H1 (cell line): ENCODE data around the gene MXD3. TPM values are rescaled to one million over a fixed set of nuclear protein-coding genes. Genes with fewer than 3 reads are reported as not detected.

Experiments
- CTCF ChIA-PET: fragments of 300-600 bp; sonication (Branson Sonifier 250); formaldehyde crosslinking; loops from one replicate; lab custom pipeline; 2021; ENCODE audit not compliant: partially characterized antibody; lab: Charles Lee
- POLR2A ChIA-PET: fragments of 300-600 bp; sonication (Branson Sonifier 250); formaldehyde crosslinking; loops from one replicate; lab custom pipeline; 2021; ENCODE audit warnings: inconsistent platforms; ENCODE audit not compliant: partially characterized antibody; lab: Charles Lee
- DNase-seq, 2 experiments: peaks; one replicate each; pipeline versions ENCODE4 v3.0.0 to v3.0.0-alpha.2; 2010 to 2022; ENCODE audit warnings: low spot score in 2 of 2, low read depth in 1 of 2, mixed read lengths in 1 of 2
- FAIRE-seq: peaks from 2 replicates; lab custom pipeline; 2011; peaks lifted over from hg19 to GRCh38; lab: Jason Lieb, UNC
- H2AFZ ChIP-seq: 2 replicates; pipeline ENCODE4 v1.8.1; 2012; ENCODE audit warnings: low read length, inconsistent platforms
- H2AK5ac ChIP-seq: 2 replicates; pipeline ENCODE4 v1.6.1; 2013; ENCODE audit warnings: low read depth, low read length
- H2BK120ac ChIP-seq: replicated peaks from 2 replicates; pipeline ENCODE3; 2013; ENCODE audit warnings: low read depth, low read length, inconsistent platforms
- H2BK12ac ChIP-seq: 2 replicates; pipeline ENCODE4 v1.6.1; 2013; ENCODE audit warnings: low read depth, low read length
- H2BK15ac ChIP-seq: 2 replicates; pipeline ENCODE4 v1.6.1; 2013; ENCODE audit warnings: low read length
- H2BK20ac ChIP-seq: 2 replicates; pipeline ENCODE4 v1.6.1; 2013; ENCODE audit warnings: low read length
- H2BK5ac ChIP-seq: 2 replicates; pipeline ENCODE4 v1.6.1; 2013; ENCODE audit warnings: low read depth, low read length
- H3K14ac ChIP-seq: 2 replicates; pipeline ENCODE4 v1.6.1; 2013; ENCODE audit warnings: inconsistent platforms; ENCODE audit not compliant: insufficient read length
- H3K18ac ChIP-seq: 2 replicates; pipeline ENCODE4 v1.6.1; 2013; ENCODE audit warnings: low read length; ENCODE audit errors: extremely low read depth
- H3K23ac ChIP-seq: 2 replicates; pipeline ENCODE4 v1.6.1; 2013; ENCODE audit warnings: inconsistent platforms; ENCODE audit not compliant: insufficient read length
- H3K23me2 ChIP-seq: 2 replicates; pipeline ENCODE4 v1.6.1; 2013; ENCODE audit warnings: low read depth, low read length
- H3K27ac ChIP-seq: 2 replicates; pipeline ENCODE4 v1.6.1; 2011; ENCODE audit warnings: low read depth, low read length, inconsistent platforms
- H3K27me3 ChIP-seq, 4 experiments: replicated peaks in 1 of 4; 1 replicate in 1 of 4; 2 replicates in 3 of 4; pipeline versions ENCODE4 v1.6.1 to v1.8.1; 2011 to 2013; ENCODE audit warnings: low read length in 3 of 4, mild to moderate bottlenecking in 3 of 4, inconsistent platforms in 2 of 4, mixed read lengths in 2 of 4, moderate library complexity in 1 of 4; ENCODE audit not compliant: control insufficient read depth in 3 of 4, insufficient read depth in 3 of 4; ENCODE audit errors: extremely low read depth in 1 of 4
- H3K36me3 ChIP-seq, 4 experiments: 2 replicates each; pipeline versions ENCODE4 v1.6.1 to v1.8.1; 2011 to 2013; ENCODE audit warnings: mild to moderate bottlenecking in 4 of 4, low read length in 3 of 4, moderate library complexity in 2 of 4, control low read depth in 1 of 4, inconsistent platforms in 1 of 4; ENCODE audit not compliant: insufficient read depth in 4 of 4, control insufficient read depth in 2 of 4
- H3K4ac ChIP-seq: replicated peaks from 2 replicates; pipeline ENCODE3; 2013; ENCODE audit warnings: low read length, low read depth, mixed read lengths, inconsistent platforms; ENCODE audit not compliant: insufficient read length
- H3K4me1 ChIP-seq, 4 experiments: replicated peaks in 1 of 4; 1 replicate in 1 of 4; 2 replicates in 3 of 4; pipeline versions ENCODE4 v1.6.1 to v1.8.1; 2011 to 2013; ENCODE audit warnings: low read length in 3 of 4, inconsistent platforms in 2 of 4, mixed read lengths in 1 of 4; ENCODE audit not compliant: insufficient read depth in 4 of 4, control insufficient read depth in 3 of 4
- H3K4me2 ChIP-seq, 2 experiments: 2 replicates each; pipeline versions ENCODE4 v1.6.1 to v1.8.1; 2011 to 2013; ENCODE audit warnings: low read depth in 2 of 2, low read length in 2 of 2, control low read depth in 1 of 2, inconsistent platforms in 1 of 2, mild to moderate bottlenecking in 1 of 2; ENCODE audit not compliant: insufficient read depth in 1 of 2
- H3K4me3 ChIP-seq, 4 experiments: fragments of 200-600, 300-600 bp in 1 of 4; sonication (generic), shearing (Covaris generic), sonication (Bioruptor Twin) in 1 of 4; 2 replicates each; pipeline versions ENCODE4 v1.5.1 to v1.8.1; 2011 to 2016; ENCODE audit warnings: low read length in 4 of 4, low read depth in 3 of 4, control low read depth in 2 of 4, inconsistent platforms in 2 of 4, mild to moderate bottlenecking in 2 of 4, mixed read lengths in 1 of 4, moderate library complexity in 1 of 4; ENCODE audit not compliant: insufficient read depth in 2 of 4; ENCODE audit errors: extremely low read depth in 1 of 4
- H3K56ac ChIP-seq: replicated peaks from 2 replicates; pipeline ENCODE3; 2013; ENCODE audit warnings: low read depth, mild to moderate bottlenecking, mixed read lengths, low read length, inconsistent platforms; ENCODE audit not compliant: insufficient read length
- H3K79me1 ChIP-seq: 2 replicates; pipeline ENCODE4 v1.6.1; 2013; ENCODE audit warnings: low read depth, low read length, control low read depth
- H3K79me2 ChIP-seq, 2 experiments: 2 replicates each; pipeline versions ENCODE4 v1.6.1 to v1.8.1; 2012 to 2013; ENCODE audit warnings: low read length in 2 of 2, mild to moderate bottlenecking in 2 of 2, inconsistent platforms in 1 of 2; ENCODE audit not compliant: insufficient read depth in 2 of 2, control insufficient read depth in 1 of 2
- H3K9ac ChIP-seq, 4 experiments: replicated peaks in 1 of 4; 1 replicate in 1 of 4; 2 replicates in 3 of 4; pipeline versions ENCODE4 v1.6.1 to v1.8.1; 2011 to 2013; ENCODE audit warnings: low read depth in 3 of 4, low read length in 3 of 4, control low read depth in 2 of 4, mild to moderate bottlenecking in 2 of 4, moderate library complexity in 2 of 4, inconsistent platforms in 1 of 4; ENCODE audit errors: extremely low read depth in 1 of 4
- H3K9me3 ChIP-seq, 2 experiments: 2 replicates each; pipeline versions ENCODE4 v1.6.1 to v1.8.1; 2012 to 2013; ENCODE audit warnings: mild to moderate bottlenecking in 2 of 2, moderate library complexity in 2 of 2, control low read depth in 1 of 2, inconsistent platforms in 1 of 2, low read depth in 1 of 2, low read length in 1 of 2, mixed read lengths in 1 of 2; ENCODE audit not compliant: insufficient read depth in 2 of 2
- H4K20me1 ChIP-seq, 2 experiments: replicated peaks in 1 of 2; 2 replicates each; pipeline versions ENCODE3 to v1.8.1; 2011 to 2013; ENCODE audit warnings: inconsistent platforms in 2 of 2, low read length in 2 of 2, mild to moderate bottlenecking in 1 of 2; ENCODE audit not compliant: insufficient read depth in 2 of 2, control insufficient read depth in 1 of 2
- H4K5ac ChIP-seq: 2 replicates; pipeline ENCODE4 v1.6.1; 2013; ENCODE audit warnings: low read length, low read depth, mixed read lengths, inconsistent platforms; ENCODE audit not compliant: insufficient read length
- H4K8ac ChIP-seq: 2 replicates; pipeline ENCODE4 v1.8.0; 2013; ENCODE audit warnings: mild to moderate bottlenecking, moderate library complexity, low read length, inconsistent platforms; ENCODE audit not compliant: insufficient read depth; ENCODE audit errors: extremely low read depth
- H4K91ac ChIP-seq: replicated peaks from 2 replicates; pipeline ENCODE3; 2013; ENCODE audit warnings: low read length, mixed read lengths, inconsistent platforms; ENCODE audit not compliant: insufficient read length
- USF2 ChIP-seq: IDR thresholded peaks from 2 replicates; pipeline ENCODE4 v1.6.1; 2011; ENCODE audit warnings: low read length, improper control_type of control experiment
- WGBS, 2 experiments: shearing (Covaris generic) in 1 of 2; methylation state at CpG; one replicate each; pipeline versions ENCODE4 v1.1.6 to v1.1.7; 2013 to 2015; ENCODE audit warnings: low lambda C conversion rate in 2 of 2, mixed read lengths in 2 of 2, inconsistent platforms in 1 of 2, low coverage in 1 of 2, missing lambda C conversion rate in 1 of 2; ENCODE audit not compliant: insufficient replicate concordance in 2 of 2, insufficient coverage in 1 of 2, insufficient read length in 1 of 2; ENCODE audit errors: extremely low coverage in 1 of 2, missing lambda C conversion rate in 1 of 2; 5-methylcytosine and 5-hydroxymethylcytosine counted together
- polyA plus RNA-seq, 7 experiments: library from polyadenylated mRNA; depleted of rRNA in 3 of 7; stranded (reverse) in 5 of 7; unstranded in 2 of 7; fragments of >200 nt in 5 of 7; fragments of 200-250 nt in 2 of 7; gene quantifications; 1 replicate in 5 of 7; 2 replicates in 1 of 7; 4 replicates in 1 of 7; pipeline versions ENCODE4 v1.2.1 to v1.2.3, GENCODE V29; 2011 to 2013; ENCODE audit warnings: missing spikeins in 2 of 7, mixed read lengths in 2 of 7
- total RNA-seq: library from RNA; stranded (reverse); fragmentation: NEBNext Ultra II Directional; extraction: Animal tissue kit (Norgen Biotek cat#: 25700); gene quantifications from 2 replicates; pipeline ENCODE4 v1.2.1, GENCODE V29; 2021

Gene MXD3
- total and polyA plus RNA-seq, 2 of the 8 experiments (the other 6 are each of a cell fraction or from before 2014, with no cell fraction given): 6.5 to 7.7 TPM

GRCh38 chr5:177334155-177334551 is 22.5 kb upstream of the MXD3 start:
- no peak overlapping the region for H2BK20ac ChIP-seq
- no peak overlapping the region for H2BK120ac ChIP-seq
- H3K27me3 ChIP-seq: no peaks in the 10 kb centered on the region
- peaks cover 22 to 37% (median 34%) of the 10 kb centered on the region in 4 experiments for H3K36me3 ChIP-seq
- H3K4me2 ChIP-seq: no peak overlapping the region
- H3K18ac ChIP-seq: no peak overlapping the region
- no peaks in the 10 kb centered on the region for H3K23me2 ChIP-seq
- no peak overlapping the region for H3K9ac ChIP-seq
- DNase-seq (no peak), FAIRE-seq (no peak)
- no peak overlapping the region for H2BK5ac ChIP-seq
- H2BK15ac ChIP-seq: no peak overlapping the region
- no peak overlapping the region for H3K56ac ChIP-seq
- TF ChIP-seq USF2: no peak
- H2AFZ ChIP-seq: no peak overlapping the region
- H3K4me3 ChIP-seq: no peak overlapping the region
- 92% methylated on average over 15 of the region's 15 CpGs; no CpG with 5 or more reads in 1 of the 2 experiments for WGBS, 2 experiments
- H4K8ac ChIP-seq: no peak overlapping the region
- H2AK5ac ChIP-seq: no peak overlapping the region
- H3K14ac ChIP-seq: no peak overlapping the region
- H3K4ac ChIP-seq: no peak overlapping the region
- no peaks in the 10 kb centered on the region; a peak in 1 of 4 replicates for H3K79me2 ChIP-seq
- H2BK12ac ChIP-seq: no peak overlapping the region
- H4K5ac ChIP-seq: no peak overlapping the region
- H4K91ac ChIP-seq: no peak overlapping the region
- H4K20me1 ChIP-seq: peaks cover 0 to 14% of the 10 kb centered on the region in 2 experiments
- POLR2A ChIA-PET: no interaction called here
- no peak overlapping the region for H3K27ac ChIP-seq
- no peaks in the 10 kb centered on the region for H3K9me3 ChIP-seq
- H3K23ac ChIP-seq: no peak overlapping the region
- peaks cover 0 to 4% (median 2%) of the 10 kb centered on the region in 4 experiments; a peak in 4 of 7 replicates for H3K4me1 ChIP-seq
- CTCF ChIA-PET: interaction anchor here (0.5 to 10.3 kb wide), 6 partner anchors 10 to 1659 kb away, joined by 3 to 100 read pairs (median 7); no protein-coding TSS in a partner anchor
- peaks cover 4% of the 10 kb centered on the region; the same call in 1 of the 2 replicates for H3K79me1 ChIP-seq
